GM19397 (cell line): ENCODE measurements around the gene ADH5.
"Not testable (repeated sequence)": the region's sequence is repeated elsewhere in the genome, so short reads cannot be mapped to it uniquely, and the experiment has no call there.

Experiments used
- ATAC-seq: cut with Tn5 transposase; IDR thresholded peaks from one replicate; pipeline ENCODE4 v1.9.1; 2021; ENCODE audit warnings: mild to moderate bottlenecking, moderate library complexity; ENCODE audit not compliant: unreplicated experiment

ADH5 gene

DNA sequence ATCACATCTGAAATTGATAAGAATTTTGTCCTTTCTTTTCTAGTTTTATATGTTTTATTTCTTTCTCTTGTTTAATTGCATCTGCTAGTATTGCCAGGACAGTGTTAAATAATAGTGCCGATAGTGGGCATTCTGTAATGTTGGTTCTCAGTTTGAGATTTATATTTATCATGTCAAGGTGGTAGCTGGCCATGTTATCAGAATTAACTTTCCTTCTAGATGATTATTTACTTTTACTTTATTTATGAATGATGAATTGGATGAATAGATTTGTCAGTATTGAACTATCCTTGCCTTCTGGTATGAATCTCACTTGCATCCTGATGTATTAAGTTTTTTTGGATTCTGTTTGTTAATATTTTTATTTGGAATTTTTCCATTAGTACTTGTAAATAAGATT lies 50.4 kb downstream of the ADH5 start:
- no peak for ATAC-seq

DNA sequence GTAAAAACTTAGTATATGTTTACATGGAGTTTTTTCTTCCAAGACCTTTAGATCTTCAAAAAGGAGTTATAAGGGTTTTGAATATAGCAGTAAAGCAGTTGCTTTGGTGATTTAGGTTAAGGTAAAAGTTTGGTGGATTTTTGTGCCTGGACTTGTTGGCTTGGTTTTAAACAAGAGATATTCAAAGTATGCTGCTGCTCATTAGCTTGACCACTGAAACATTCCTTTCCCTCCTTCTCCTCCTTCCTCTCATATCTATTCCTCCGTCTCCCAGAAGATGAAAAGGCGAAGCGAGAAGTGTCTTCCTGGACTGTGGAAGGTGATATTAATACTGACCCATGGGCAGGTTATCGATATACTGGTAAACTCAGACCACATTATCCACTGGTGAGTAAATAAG lies 54.6 kb downstream of the ADH5 start:
- ATAC-seq = no peak

- no peak for ATAC-seq
Measured at GRCh38 chr4:99029852-99030251, 58.7 kb downstream of the ADH5 start.

DNA sequence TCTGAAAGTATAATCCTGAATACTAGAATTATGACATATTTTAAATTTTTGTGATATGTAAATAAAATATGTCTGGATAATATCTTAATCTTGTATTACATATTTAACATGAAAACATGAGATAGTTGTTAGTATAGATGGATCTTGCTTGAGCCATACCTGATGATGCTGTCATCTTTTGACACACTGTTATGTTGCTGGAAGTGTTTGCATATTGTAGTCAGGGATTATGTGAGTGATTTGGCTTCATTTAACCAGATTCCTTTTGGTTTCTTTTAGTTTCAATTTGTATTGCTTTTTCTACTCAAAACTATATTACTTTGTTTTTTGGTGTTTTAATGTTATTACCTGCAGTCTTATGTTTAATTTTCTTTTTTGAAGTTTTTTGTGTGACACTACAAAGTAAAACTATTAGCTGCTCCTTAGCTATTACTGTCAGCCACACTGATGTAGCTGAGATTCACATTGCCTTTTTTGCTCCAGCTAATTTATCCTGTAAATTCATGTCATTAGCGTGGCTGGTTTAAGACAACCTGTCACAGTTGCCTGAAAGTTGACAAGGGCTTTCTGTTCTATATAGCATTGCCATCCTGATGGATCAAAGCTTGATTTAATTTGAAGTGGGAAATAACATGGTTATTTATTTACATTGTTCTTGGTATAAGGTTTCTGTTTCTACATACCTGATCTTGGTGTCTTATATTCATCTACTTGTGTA lies 59.4 kb downstream of the ADH5 start:
- no peak for ATAC-seq

- ATAC-seq = peak; percentile 55
Measured at GRCh38 chr4:99028187-99028586, 60.4 kb downstream of the ADH5 start.

- ATAC-seq = no peak
Measured at GRCh38 chr4:99027304-99027703, 61.3 kb downstream of the ADH5 start.

- ATAC-seq = no peak
Measured at GRCh38 chr4:99025506-99025905, 63.1 kb downstream of the ADH5 start.

- no peak for ATAC-seq
Measured at GRCh38 chr4:99024481-99025275, 63.9 kb downstream of the ADH5 start.

DNA sequence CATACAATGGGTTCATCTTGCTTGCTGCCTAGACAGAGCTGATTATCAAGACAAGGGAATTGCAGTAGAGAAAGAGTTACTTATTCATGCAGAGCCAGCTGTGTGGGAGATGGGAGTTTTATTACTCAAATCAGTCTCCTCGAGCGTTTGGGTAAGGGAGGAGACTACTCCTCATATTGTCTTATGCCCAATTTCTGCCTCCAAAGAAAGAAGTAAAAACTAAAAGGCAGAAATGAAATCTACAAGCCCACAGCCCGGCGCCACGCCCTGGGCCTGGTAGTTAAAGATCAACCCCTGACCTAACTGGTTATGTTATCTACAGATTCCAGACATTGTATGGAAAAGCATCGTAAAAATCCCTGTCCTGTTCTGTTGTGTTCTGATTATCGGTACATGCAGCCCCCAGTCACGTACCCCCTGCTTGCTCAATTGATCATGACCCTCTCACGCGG lies 64.8 kb downstream of the ADH5 start:
- not testable (repeated sequence) for ATAC-seq

- no peak for ATAC-seq
Measured at GRCh38 chr4:99022566-99022965, 66.0 kb downstream of the ADH5 start.

DNA sequence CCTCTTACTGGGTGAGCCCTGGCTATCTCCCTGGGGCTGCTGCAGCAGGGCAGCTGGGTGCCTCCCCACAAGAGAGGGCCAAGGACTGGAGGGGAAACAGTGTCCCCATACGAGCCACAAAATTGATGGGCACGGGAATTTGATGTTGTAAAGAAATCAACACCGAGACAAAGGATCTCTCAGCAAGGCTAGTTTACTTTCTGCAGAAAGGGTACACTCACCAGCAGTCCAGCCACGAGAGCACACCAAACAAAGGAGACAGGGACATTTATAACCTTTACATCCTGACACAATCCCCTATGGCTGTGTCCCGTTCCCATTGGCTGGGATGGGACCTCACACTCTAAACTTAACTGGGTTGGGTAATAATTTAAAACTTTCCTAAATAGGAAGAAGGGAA lies 67.2 kb downstream of the ADH5 start:
- ATAC-seq = no peak
